ENCODE results near the gene UBR7.
A peak's percentile ranks its signal among the peaks of the same experiment; 100 is the strongest.
"Not testable (repeated sequence)": the region's sequence is repeated elsewhere in the genome, so short reads cannot be mapped to it uniquely, and the experiment has no call there.

UBR7 gene

DNA sequence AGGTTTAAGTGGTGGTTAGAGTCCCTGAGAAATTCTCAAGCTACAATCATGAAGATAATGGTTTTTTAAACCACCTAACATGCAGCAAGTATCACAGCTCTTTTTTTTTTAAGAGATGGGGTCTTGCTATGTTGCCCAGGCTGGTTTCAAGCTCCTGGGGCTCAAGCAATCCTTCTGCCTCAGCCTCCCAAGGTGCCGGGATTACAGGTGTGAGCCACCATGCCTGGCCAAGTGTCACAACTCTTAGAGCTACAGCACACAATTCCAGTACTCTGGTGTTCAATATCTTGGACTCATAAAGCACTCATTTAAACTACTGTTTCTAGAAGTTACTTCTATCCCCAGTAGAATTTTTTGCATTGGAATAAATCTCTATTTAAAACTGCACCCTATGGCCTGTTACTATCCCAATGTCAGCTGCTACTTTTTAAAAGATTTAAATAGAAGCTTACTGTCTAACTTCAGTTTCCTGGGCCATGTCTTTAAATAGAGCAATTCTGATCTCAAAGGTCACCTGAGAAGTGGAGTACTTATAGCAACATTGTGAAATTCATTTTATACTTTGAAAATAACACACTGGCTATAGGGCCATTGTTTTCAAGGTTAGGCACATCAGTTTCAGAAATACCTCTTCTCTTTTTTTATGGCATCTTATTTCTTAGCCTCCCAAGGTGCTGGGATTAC lies 11.6 kb upstream of the UBR7 start:
- no peak for DNase-seq (ENCODE audit: low spot score)

DNA sequence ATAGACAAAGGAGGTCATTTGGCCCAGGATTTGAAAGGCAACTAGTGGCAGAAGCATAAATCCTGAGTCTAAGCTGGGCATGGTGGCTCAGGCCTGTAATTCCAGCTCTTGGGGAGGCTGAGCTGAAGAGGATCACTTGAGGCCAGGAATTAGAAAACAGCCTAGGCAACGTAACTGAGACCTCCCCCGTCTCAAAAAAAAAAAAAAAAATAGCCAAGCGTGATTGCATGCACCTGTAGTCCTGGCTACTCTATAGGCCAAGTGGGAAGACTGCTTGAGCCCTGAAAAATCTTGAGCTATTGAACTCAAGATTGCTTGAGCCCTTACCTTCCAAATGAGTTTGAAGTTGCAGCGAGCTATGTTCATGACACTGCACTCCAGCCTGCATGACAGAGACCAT lies 8.0 kb upstream of the UBR7 start:
- no peak for DNase-seq (ENCODE audit: low spot score)

DNA sequence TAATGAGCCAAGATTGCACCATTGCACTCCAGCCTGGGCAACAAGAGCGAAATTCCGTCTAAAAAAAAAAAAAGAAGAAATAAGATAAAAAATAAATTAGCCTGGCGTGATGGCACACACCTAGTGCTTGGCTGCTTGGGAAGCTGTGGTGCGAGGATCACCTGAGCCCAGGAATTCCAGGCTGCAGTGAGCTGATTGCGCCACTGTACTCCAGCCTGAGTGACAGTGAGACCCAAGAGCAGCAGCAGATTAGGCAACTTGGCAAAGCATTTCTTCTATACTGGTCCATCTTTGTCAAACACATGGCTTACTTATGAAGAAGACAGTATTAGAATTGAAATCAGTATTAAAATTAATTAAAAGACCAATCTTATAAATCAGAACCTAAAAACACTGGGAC lies 6.5 kb upstream of the UBR7 start:
- DNase-seq (ENCODE audit: low spot score), result no peak

DNA sequence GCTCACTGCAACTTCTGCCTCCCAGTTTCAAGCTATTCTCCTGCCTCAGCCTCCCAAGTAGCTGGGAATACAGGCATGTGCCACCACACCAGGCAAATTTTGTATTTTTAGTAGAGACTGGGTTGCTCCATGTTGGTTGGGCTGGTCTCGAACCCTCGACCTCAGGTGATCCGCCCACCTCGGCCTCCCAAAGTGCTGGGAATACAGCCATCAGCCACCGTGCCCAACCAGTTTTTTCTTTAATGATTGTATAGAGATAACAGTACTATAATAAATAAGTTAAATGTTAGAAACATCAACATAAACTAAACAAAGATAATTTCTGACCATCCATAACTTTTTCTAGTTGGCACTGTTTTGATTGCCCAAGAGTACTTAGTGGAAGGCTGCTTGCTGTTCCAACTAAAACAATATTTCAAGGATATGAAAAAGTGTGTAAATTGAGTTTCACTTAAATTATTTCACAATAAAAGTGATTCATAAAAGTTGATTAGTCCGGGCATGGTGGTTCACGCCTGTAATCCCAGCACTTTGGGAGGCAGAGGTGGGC lies 5.8 kb upstream of the UBR7 start:
- DNase-seq (ENCODE audit: low spot score), result no peak

DNA sequence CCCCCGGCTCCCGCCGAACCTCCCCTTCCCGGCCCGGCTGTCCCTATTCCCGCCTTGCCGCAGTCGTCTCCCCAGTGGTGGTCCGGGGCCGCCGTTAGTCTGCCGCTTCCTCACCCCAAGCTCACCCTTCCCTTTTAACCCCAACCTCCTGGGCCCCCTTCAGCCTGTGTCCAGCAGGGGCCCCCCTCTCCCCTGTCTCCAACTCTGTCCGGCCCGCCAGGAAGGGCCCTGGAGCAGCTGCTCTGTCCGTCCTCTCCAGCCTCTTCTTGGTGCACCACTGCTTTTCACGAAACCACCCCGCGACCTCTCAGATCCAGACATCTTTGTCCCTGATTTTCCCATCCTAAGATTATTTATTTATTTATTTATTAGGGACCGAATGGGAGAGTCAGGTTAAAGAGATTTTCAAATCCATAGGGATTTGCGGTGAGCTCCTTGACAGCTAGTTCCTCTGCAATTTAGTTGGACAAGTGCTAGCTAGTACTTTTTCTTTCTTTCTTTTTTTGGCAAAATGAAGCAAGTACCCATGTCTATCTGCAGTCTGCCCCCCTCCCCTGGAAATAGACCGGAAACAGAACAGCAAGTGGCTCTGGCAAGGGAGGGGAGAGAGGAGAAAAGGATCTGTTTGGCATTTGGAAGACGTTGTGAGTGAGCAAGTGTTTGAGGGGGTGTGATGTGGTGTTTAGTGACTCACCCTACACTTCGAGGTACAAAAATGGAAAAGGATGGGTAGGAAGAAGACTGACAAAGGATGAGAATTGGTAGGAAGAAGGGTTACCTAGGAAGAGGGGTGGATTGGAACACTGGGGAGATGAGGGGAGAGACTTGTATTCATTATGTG lies 632 bp downstream of the UBR7 start:
- DNase-seq (ENCODE audit: low spot score), result peak; percentile 44

DNA sequence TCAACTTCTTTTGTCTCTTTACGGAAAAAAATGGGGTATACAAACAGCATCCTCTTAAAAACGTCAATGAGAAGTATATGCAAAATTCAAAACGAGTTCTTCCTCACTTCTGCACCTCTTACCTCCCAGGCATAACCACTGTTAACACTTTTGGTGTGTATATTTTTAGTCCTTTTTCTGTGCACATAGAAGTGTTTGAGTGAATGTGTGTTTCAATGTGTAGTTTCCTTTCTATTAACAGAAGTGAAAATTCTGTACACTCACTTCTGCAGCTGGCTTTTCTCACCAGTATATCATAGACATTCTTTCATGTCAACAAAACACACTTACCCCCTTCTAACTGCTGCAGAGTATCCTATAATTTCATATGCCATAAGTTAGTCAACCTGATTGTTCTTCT lies 5.4 kb downstream of the UBR7 start:
- peak; percentile 38 for DNase-seq (ENCODE audit: low spot score)

DNA sequence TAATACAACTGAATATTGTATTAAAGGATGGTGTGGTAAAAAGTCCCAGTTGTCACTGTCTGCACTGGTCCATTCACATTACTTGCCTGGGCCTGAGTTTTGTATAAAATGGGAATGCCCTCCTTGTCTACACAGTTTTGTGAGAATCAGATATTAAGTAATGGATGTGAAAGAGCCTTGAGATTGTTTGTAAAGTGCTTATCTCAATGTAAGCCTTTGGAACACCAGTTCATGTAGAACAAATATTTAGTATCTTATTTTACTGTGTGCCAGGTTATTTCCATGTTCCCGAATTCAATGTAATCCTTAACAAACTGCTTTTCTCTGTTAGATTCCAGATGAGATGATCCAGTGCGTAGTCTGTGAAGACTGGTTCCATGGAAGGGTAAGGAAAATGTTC lies 7.5 kb downstream of the UBR7 start:
- DNase-seq (ENCODE audit: low spot score), result no peak

DNA sequence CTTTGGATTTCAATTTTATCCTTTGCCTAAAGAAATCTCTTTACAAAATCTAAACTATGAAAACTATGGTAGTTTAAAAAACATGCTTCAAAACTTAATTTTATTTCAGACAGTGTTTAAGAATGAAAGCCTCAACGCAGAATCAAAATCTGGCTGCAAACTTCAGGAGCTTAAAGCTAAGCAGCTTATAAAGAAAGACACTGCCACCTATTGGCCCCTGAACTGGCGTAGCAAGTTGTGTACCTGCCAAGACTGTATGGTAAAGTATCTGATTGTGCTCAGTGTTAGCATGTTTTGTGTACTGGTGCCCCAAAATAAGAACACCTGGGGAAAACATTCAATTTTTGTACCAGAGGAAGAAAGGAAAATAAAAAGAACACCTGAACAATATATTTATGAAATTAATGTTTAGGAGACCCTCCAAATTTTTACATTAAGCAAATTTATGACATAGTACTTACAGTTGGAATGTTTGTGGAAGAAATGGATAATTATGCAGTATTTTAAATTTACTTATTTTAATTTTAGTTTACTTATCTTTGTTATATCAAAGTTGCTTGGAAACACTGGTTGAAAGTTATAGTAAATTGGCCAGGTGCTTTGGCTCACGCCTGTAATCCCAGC lies 12.2 kb downstream of the UBR7 start:
- peak; percentile 46 for DNase-seq (ENCODE audit: low spot score)

DNA sequence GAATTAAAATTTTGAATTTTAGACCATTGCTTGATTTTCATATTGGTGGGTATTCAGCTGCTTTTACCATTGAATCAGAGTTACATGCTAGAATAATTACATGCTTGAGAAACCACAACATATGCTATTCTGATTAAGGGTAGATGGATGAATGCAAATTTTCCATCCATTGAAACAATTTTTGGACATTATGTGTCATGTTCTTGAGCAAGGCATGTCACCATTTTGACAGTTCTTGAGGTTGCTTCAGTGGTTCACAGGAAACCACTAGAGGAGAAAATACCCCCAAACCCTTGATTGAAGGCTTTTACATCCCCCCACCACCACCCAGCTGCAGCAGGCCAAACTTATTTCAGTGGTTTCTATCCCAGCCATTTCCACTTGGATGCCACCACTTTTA lies 13.5 kb downstream of the UBR7 start:
- DNase-seq (ENCODE audit: low spot score), result no peak

DNA sequence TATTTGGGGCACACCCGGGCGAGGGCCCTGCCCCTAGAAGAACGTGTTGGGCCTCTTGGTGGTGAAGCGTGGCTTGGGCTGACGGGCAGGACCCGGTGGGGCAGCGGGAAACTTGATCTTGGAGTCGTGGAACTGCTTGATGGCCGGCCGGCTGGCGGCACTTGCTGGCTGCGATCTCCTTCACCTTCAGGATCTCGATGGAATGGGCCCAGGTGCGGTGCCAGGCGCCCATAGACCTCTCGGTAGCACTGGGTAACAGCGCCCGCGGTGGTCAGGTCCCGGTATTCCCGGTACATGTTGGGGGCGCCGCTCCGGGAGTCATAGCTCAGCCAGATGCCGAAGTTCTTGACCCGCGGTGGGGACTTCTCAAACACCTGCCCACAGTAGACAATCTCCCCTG lies 16.5 kb downstream of the UBR7 start:
- no peak for DNase-seq (ENCODE audit: low spot score)

DNA sequence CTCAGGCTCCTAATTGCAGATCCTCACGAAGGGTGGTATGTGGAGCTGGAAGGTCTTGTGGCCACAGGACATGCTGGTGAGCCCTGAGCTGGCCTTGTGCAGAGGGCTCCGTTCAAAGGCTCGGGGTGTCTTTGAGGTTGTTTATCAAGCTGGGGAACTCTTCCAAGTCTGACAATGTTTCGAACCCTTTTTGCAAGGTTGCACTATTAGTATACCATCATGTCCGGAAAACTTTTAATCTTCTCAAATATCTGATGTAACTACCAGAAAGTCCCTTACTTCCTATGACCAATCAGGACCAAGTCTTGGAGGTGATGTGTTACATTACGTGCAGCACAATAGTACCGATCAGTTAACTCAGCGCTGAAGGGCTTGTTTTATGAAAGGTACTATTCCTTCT lies 21.5 kb downstream of the UBR7 start:
- DNase-seq (ENCODE audit: low spot score), result no peak

DNA sequence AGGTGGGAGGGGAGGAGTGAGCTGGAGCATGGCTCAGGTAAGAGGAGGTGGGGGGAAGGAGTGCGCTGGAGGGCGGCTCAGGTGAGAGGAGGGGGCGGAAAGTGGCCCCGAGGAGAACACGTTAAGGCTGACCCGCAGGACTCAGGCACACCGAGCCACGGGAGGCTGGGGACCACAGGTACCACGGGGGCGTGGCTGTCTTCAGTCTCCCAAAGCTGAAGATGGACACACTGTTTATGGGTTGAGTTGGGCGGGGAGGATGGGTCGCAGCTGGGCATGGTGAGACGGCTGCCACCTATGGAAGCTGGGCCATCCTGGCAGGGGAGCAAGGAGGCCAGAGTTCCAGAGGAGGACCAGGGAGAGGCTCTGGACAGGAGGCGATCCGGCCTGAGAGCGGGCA lies 23.5 kb downstream of the UBR7 start:
- no peak for DNase-seq (ENCODE audit: low spot score)

DNA sequence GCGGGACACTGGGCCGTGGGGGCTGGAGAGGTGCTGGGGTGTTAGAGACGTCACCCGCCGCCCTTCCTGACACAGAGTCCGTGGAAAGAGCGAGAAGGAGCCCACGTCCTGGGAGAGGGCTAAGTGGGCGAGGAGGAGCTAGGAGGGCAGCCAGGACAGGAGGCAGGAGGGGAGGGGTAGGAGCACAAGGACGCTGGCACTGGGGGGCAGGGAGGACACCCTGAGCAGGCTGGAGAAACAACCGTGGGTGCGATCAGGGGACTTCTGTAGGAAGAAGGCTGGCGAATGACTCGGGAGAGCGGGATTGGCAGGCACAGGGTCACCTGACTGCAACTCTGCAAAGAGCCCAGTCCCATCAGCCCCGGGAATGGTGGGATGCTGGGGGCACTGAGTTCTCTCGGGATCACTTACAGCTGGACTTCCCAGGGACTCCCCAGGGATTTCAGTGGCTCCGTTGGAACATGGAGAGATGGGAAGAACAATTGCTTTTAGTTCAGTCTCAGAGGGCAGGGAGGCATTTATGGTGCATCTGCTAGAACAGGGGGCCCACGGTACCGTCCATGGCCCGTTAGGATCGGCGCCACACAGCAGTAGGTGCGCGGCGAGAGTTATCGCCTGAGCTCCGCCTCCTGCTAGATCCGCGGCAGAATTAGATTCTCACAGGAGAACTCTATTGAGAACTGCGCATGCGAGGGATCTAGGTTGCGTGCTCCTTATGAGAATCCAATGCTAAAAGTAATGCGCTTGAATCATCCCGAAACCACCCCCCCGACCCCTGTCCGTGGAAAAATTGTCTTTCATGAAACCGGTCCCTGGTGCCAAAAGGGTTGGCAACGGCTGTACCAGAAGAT lies 24.3 kb downstream of the UBR7 start:
- no peak for DNase-seq (ENCODE audit: low spot score)

DNA sequence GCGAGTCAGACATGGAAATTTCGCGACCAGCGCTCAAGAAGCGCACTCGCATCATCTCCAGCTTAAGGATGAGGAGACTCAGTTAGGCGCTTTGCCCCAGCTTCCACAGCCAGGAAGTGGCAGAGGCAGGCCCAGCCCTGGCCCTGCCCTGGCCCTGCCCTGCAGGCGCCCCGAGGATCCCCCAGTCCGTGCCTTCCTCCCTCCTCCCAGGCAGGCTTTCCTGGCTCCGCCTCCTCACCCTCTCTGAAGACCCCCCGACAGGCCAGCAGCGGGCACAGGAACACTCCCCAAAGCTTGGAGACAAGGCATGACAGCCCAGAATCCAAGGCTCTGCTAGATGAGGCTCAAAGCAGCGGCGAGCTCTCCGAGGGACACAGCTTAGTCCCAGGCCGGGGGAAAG lies 25.1 kb downstream of the UBR7 start:
- DNase-seq (ENCODE audit: low spot score), result no peak

DNA sequence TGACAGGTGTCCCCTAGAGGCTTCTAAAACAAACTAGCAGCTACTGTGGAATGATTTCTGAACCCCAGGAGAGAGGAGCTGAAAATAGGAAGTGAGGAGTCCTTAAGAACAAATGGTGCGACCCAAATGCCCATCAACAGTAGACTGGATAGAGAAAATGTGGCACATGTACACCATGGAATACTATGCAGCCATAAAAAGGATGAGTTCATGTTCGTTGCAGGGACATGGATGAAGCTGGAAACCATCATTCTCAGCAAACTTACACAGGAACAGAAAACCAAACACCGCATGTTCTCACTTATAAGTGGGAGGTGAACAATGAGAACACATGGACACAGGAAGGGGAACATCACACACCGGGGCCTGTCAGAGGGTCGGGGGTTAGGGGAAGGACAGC lies 26.0 kb downstream of the UBR7 start:
- DNase-seq (ENCODE audit: low spot score), result not testable (repeated sequence)

DNA sequence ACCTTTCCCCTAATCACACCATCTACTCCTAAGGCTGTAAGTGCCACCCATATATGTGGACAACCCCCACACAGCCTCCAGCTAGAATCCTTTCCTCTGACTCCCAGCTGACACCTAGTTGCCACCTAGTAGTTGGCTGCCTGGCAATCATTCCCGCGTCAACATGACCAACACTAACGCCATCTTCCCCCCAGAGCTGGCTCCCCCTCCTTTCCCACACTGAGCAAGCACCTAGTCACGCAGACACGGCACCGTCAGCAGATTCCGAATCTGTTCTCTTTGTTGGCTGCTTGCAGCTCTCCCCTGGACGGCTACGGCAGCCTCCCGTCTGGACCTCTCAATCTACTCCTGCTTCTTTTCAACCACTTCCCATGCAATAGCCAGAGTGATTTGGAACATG lies 27.7 kb downstream of the UBR7 start:
- peak; percentile 6 for DNase-seq (ENCODE audit: low spot score)

DNA sequence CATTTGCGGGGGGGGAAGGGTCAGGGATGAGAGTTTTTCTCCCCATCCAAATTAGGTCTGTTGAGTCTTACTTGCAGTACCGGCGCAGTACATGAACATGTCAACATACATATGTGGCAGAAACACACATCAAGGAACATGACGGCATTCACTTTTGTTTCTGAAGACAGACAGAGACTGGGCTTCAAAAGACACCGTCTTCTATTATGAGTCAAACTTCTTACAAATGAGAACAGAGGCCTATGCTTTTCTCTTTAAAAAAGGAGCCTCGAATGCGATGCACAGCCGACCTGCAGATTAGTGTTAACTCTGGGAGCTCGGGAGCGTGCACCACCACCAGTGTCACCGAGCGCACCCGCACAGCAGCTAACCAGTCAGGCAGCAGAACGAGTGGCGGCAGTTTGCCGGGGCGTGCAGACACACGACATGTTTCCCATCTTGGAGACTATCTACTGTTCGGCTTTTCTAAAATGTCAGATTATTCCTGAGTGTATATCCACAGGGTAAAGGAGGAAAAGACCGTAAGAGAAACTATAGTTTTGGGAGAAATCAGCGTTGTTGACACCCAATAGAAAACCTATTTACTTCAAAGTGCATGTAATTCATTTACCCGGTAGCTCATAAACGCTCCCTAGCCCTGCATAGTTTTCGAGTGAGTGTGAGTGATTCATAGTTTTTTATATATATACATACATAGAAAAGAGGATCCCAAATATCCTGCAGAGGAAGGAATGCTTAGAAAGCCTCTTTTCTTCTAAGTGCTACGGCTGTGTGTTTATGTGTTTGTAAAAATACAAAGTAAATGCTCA lies 33.0 kb downstream of the UBR7 start:
- no peak for DNase-seq (ENCODE audit: low spot score)

DNA sequence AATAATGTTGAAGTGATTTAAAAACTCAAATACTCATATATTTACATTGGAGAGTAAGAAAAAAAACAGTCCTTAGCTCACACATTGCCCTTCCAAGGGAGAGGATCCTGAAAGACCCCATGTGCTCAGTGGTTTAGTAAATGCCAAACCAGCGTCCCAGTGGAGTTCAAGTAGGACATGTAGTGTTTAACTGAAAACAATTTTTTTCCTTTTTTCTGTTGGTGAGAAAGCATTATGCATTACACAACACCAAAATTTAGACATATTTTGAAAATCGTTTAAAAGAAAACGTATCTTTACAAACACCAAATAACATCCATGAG lies 33.6 kb downstream of the UBR7 start:
- DNase-seq (ENCODE audit: low spot score), result no peak

DNA sequence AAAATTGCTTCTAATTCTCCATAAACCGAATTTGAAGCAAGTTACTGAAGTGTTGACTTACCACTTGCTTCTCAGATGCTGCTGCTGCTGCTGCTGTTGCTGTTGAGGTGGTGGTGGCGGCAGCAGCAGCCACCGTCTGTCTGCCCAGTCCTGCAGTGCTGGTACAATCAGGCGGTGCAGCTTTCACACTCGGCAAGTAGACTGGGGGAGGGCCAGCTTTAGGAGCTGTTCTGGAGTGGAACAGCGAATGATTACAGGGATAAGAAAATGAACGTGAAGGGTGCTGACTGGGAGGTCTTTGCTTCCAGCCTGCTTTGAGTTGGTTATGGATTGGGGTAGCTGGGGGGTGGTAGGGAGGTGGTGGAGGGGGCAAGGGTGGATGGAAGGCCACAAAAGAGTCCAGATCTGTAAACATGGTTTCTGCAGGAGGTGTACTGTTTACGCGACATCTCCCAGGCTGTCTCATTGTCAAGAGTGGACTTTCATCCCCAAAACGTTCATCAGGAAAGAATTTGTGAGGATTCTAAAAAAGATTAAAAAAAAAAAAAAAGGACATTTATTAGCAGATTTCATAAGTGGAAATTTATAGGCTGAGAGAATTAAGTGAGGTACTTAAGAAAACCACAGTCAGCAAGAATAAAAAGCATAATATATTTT lies 38.8 kb downstream of the UBR7 start:
- no peak for DNase-seq (ENCODE audit: low spot score)

DNA sequence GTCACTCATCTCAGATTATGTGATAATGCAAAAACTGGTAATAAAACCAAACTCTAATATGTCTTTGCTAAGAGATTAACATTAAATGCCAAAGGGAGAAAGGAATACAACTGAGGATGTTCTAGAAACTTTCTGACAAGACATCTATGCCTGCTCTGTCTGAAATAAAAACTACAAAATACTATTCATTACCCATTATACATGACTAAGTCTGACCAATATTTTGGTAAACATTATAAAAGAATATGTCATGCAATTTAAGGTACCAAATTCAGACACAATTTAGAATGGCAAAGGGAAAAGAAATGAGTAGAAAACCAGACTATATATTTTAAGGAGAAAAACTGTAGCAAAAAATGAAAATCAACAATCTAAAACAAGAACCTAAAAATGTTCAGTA lies 39.5 kb downstream of the UBR7 start:
- DNase-seq (ENCODE audit: low spot score), result no peak

Data from germinal center (tissue), 1 donor.